K562 (cell line): Measurements from ENCODE around the gene EDRF1. TPM values are rescaled to one million over a fixed set of nuclear protein-coding genes. Genes with fewer than 3 reads are reported as not detected.

Experiments used
- ATAC-seq: fragments of 200-7000 bp; cut with Tn5 transposase; 3 replicates; pipeline ENCODE4 v1.9.1; 2020; ENCODE audit warnings: moderate library complexity
- BruUV-seq: library from RNA; stranded (reverse); fragments of 400-500 nt; replicated peaks from 2 replicates; lab custom pipeline; 2021; lab: Mats Ljungman, UMichigan
- CTCF ChIA-PET: fragments of 300-600 bp; formaldehyde crosslinking; extraction: SDS; loops from one replicate; lab custom pipeline; 2021; ENCODE audit warnings: low intra/inter-chr PET ratio; lab: Yijun Ruan, JAX
- POLR2A ChIA-PET: fragments of 300-600, 350-650 bp; sonication (Branson Sonifier 250); formaldehyde crosslinking; extraction: SDS; loops from one replicate; lab custom pipeline; 2021; ENCODE audit warnings: antibody characterized with exemption, inconsistent platforms; lab: Yijun Ruan, JAX
- DNase-seq, 4 experiments: peaks; one replicate each; pipeline versions ENCODE4 v3.0.0 to v3.0.0-alpha.2; 2011 to 2018; ENCODE audit warnings: low spot score in 3 of 4, mixed read lengths in 3 of 4; ENCODE audit errors: extremely low read depth in 1 of 4
- FAIRE-seq: peaks from 2 replicates; lab custom pipeline; 2011; peaks lifted over from hg19 to GRCh38; lab: Jason Lieb, UNC
- H2AFZ ChIP-seq: 2 replicates; pipeline ENCODE4 v1.6.0; 2011; ENCODE audit warnings: low read depth, low read length, control low read depth, inconsistent platforms
- H3K27ac ChIP-seq: fragments of 200-600 bp; 3 replicates; pipeline ENCODE4 v1.8.0; 2011; ENCODE audit warnings: low read depth, mild to moderate bottlenecking, control low read depth, inconsistent platforms, low read length, moderate library complexity, mixed read lengths; ENCODE audit errors: extremely low read depth
- H3K27me3 ChIP-seq, 2 experiments: fragments of 300-600 bp in 1 of 2; 2 replicates in 1 of 2; 3 replicates in 1 of 2; pipeline versions ENCODE4 v1.6.0 to v1.8.0; 2011; ENCODE audit warnings: inconsistent platforms in 2 of 2, low read length in 2 of 2, mild to moderate bottlenecking in 1 of 2, mixed read lengths in 1 of 2, moderate library complexity in 1 of 2; ENCODE audit not compliant: control insufficient read depth in 2 of 2, insufficient read depth in 2 of 2
- H3K36me3 ChIP-seq: fragments of 300-600 bp; 3 replicates; pipeline ENCODE4 v1.8.0; 2011; ENCODE audit warnings: mild to moderate bottlenecking, low read length, inconsistent platforms; ENCODE audit not compliant: control insufficient read depth, insufficient read depth
- H3K4me1 ChIP-seq, 2 experiments: fragments of 200-600 bp in 1 of 2; replicated peaks in 1 of 2; 2 replicates in 1 of 2; 3 replicates in 1 of 2; pipeline versions ENCODE4 v1.5.1 to v1.8.0; 2011; ENCODE audit warnings: inconsistent platforms in 2 of 2, low read length in 2 of 2, mild to moderate bottlenecking in 1 of 2, mixed read lengths in 1 of 2, moderate library complexity in 1 of 2; ENCODE audit not compliant: control insufficient read depth in 2 of 2, insufficient read depth in 2 of 2
- H3K4me2 ChIP-seq: 2 replicates; pipeline ENCODE4 v1.6.1; 2011; ENCODE audit warnings: low read length, control low read depth, inconsistent platforms, mixed read lengths; ENCODE audit not compliant: insufficient read depth
- H3K4me3 ChIP-seq: fragments of 200-600 bp; sonication (generic), shearing (Covaris generic); 2 replicates; pipeline ENCODE4 v1.5.1; 2016; ENCODE audit warnings: control low read depth, inconsistent platforms
- H3K79me2 ChIP-seq: fragments of 200-600 bp; 3 replicates; pipeline ENCODE4 v1.8.0; 2011; ENCODE audit warnings: low read length, inconsistent platforms; ENCODE audit not compliant: control insufficient read depth, insufficient read depth
- H3K9ac ChIP-seq, 2 experiments: 2 replicates each; pipeline versions ENCODE4 v1.6.0 to v1.6.1; 2011; ENCODE audit warnings: low read depth in 2 of 2, low read length in 2 of 2, control low read depth in 1 of 2, inconsistent platforms in 1 of 2, mild to moderate bottlenecking in 1 of 2, mixed read lengths in 1 of 2; ENCODE audit not compliant: insufficient read depth in 1 of 2
- H3K9me1 ChIP-seq: one replicate; pipeline ENCODE4 v1.6.0; 2011; ENCODE audit warnings: inconsistent platforms, mild to moderate bottlenecking, low read length, moderate library complexity; ENCODE audit not compliant: control insufficient read depth, insufficient read depth
- H3K9me3 ChIP-seq: replicated peaks from 2 replicates; pipeline ENCODE4 v1.5.1; 2011; ENCODE audit warnings: low read depth, low read length, inconsistent platforms; ENCODE audit not compliant: control insufficient read depth, insufficient read depth
- H4K20me1 ChIP-seq: replicated peaks from 2 replicates; pipeline ENCODE4 v1.6.1; 2011; ENCODE audit warnings: low read length, inconsistent platforms, mixed read lengths; ENCODE audit not compliant: control insufficient read depth, insufficient read depth
- FOXK1 ChIP-seq: sonication (generic); formaldehyde crosslinking; IDR thresholded peaks from 2 replicates; pipeline ENCODE4 v1.8.0; 2022; ENCODE audit warnings: missing genetic modification reagents, mild to moderate bottlenecking, borderline replicate concordance
- HDAC1 ChIP-seq, 2 experiments: fragments of 450-650 bp; IDR thresholded peaks; 2 replicates each; pipeline ENCODE4 v1.6.1; 2016 to 2017; ENCODE audit warnings: inconsistent platforms in 1 of 2, mild to moderate bottlenecking in 1 of 2, moderate library complexity in 1 of 2
- JUNB ChIP-seq: fragments of 450-650 bp; formaldehyde crosslinking; conservative IDR thresholded peaks from 2 replicates; pipeline ENCODE4 v1.4.0; 2020; ENCODE audit warnings: mild to moderate bottlenecking
- KAT7 ChIP-seq: sonication (generic); formaldehyde crosslinking; IDR thresholded peaks from 2 replicates; pipeline ENCODE4 v1.8.0; 2022; ENCODE audit warnings: missing genetic modification reagents, mild to moderate bottlenecking, borderline replicate concordance
- MECOM ChIP-seq: fragments of 250-450 bp; sonication (Bioruptor Pico); IDR thresholded peaks from 2 replicates; pipeline ENCODE4 v1.8.0; 2022; ENCODE audit warnings: inconsistent platforms
- MITF ChIP-seq: IDR thresholded peaks from 2 replicates; pipeline ENCODE4 v1.6.1; 2014; ENCODE audit warnings: antibody characterized with exemption
- NCOR1 ChIP-seq: fragments of 450-650 bp; IDR thresholded peaks from 2 replicates; pipeline ENCODE4 v1.6.1; 2016; ENCODE audit warnings: mild to moderate bottlenecking, moderate library complexity
- NFIC ChIP-seq: fragments of 450-650 bp; IDR thresholded peaks from 2 replicates; pipeline ENCODE4 v1.6.1; 2017; ENCODE audit warnings: mild to moderate bottlenecking, inconsistent platforms
- SFPQ ChIP-seq: fragments of 200-400 bp; formaldehyde crosslinking; IDR thresholded peaks from 2 replicates; pipeline ENCODE4 v1.6.1; 2017; ENCODE audit warnings: mild to moderate bottlenecking, low read depth, low read length, moderate library complexity
- SIN3A ChIP-seq, 2 experiments: fragments of 150-350 bp in 1 of 2; IDR thresholded peaks; 2 replicates each; pipeline ENCODE4 v1.6.1; 2011 to 2016; ENCODE audit warnings: borderline replicate concordance in 2 of 2, low read depth in 2 of 2, low read length in 2 of 2, mild to moderate bottlenecking in 2 of 2, moderate library complexity in 2 of 2; ENCODE audit not compliant: control insufficient read depth in 1 of 2
- ZBTB7A ChIP-seq: IDR thresholded peaks from 2 replicates; pipeline ENCODE4 v1.6.1; 2011; ENCODE audit warnings: low read depth, mild to moderate bottlenecking, low read length, moderate library complexity, borderline replicate concordance; ENCODE audit not compliant: control insufficient read depth
- ZNF133 ChIP-seq: fragments of 250-450 bp; sonication (Bioruptor Pico); IDR thresholded peaks from 2 replicates; pipeline ENCODE4 v1.4.0; 2020; ENCODE audit warnings: mild to moderate bottlenecking
- ZNF232 ChIP-seq: sonication (generic); formaldehyde crosslinking; IDR thresholded peaks from 2 replicates; pipeline ENCODE4 v1.8.0; 2022; ENCODE audit warnings: mild to moderate bottlenecking, missing genetic modification reagents
- ZNF431 ChIP-seq: sonication (generic); formaldehyde crosslinking; IDR thresholded peaks from 2 replicates; pipeline ENCODE4 v1.8.0; 2022; ENCODE audit warnings: mild to moderate bottlenecking, missing genetic modification reagents
- WGBS: fragments of 100-300 bp; shearing (Covaris generic); methylation state at CpG from one replicate; pipeline ENCODE4 v1.1.6; 2016; ENCODE audit warnings: low coverage, mixed read lengths; ENCODE audit not compliant: insufficient coverage; ENCODE audit errors: missing lambda C conversion rate; 5-methylcytosine and 5-hydroxymethylcytosine counted together
- in situ Hi-C: fragments of 300-500 bp; cut with MboI; formaldehyde crosslinking; loops from 4 replicates; pipeline ENCODE4 v1.15.0; 2018; ENCODE audit warnings: inconsistent platforms, mixed read lengths
- intact Hi-C: fragments of 100-400 bp; cut with micrococcal nuclease; formaldehyde crosslinking; loops from 2 replicates; pipeline ENCODE4 v1.14.2; 2022
- polyA plus RNA-seq, 8 experiments: library from polyadenylated mRNA; depleted of rRNA in 4 of 8; stranded (reverse) in 5 of 8; unstranded in 3 of 8; fragments of >200 nt; fragmentation: Nextera tagmentation in 2 of 8; fragmentation: Illumina TruSeq in 1 of 8; extraction: Ambion mirVana in 2 of 8; extraction: Trizol in 1 of 8; gene quantifications; 2 replicates each; pipeline versions ENCODE4 v1.2.1 to v1.2.3, GENCODE V29; 2011 to 2014; ENCODE audit warnings: inconsistent platforms in 1 of 8, missing spikeins in 1 of 8
- total RNA-seq, 7 experiments: library from RNA; depleted of rRNA in 6 of 7; stranded (reverse); fragments of >200 nt in 6 of 7; fragmentation: Illumina TruSeq in 2 of 7; extraction: Trizol in 2 of 7; gene quantifications; 2 replicates each; pipeline versions ENCODE4 v1.2.1 to v1.2.3, GENCODE V29; 2011 to 2021; ENCODE audit warnings: low replicate concordance in 1 of 7

Gene EDRF1
- total and polyA plus RNA-seq, 9 of the 15 experiments (the other 6 are each of a cell fraction or from before 2014, with no cell fraction given): 7.6 to 26.0 (median 18.6) TPM

DNA sequence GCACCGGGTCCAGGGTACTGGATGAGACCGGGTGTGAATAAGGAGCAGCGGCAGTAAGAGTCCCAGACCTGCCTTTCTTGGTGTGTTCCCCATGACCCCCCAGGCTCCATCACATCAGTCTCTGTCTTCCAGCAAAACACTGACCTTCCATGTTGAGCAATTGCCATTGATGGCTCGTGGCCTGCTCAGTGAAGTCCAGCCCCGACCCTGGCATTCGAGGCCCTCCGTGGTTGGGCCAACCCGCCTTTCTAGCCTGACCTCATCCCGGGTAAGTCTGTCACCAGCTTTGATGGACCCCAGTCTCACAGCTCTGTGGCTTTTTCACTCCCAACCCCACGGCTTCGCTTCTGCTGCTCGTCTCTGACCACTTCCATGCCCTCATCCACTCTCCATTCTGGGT, 49.7 kb downstream of the EDRF1 start:
- BruUV-seq: no TSS peak
- Histone ChIP-seq H3K9me3 (no peaks in the 10 kb centered on the region), H3K36me3 (peaks cover 12% of the 10 kb centered on the region; the same call in 2 of the 3 replicates), H3K79me2 (no peaks in the 10 kb centered on the region), H3K4me1 (peaks cover 0 to 4% of the 10 kb centered on the region in 2 experiments; a peak in 2 of 5 replicates), H3K4me3 (no peak overlapping the region), H3K27me3 (no peaks in the 10 kb centered on the region), H3K27ac (no peak overlapping the region), H4K20me1 (no peaks in the 10 kb centered on the region), H3K9me1 (no peaks in the 10 kb centered on the region), H2AFZ (no peak overlapping the region), H3K4me2 (no peak overlapping the region), H3K9ac (no peak overlapping the region)
- no peak for ATAC-seq
- WGBS: 71% methylated on average over 9 of the region's 12 CpGs
- in situ Hi-C loops: no loop called here
- intact Hi-C loops: no loop called here
- FAIRE-seq: no peak
- ChIA-PET CTCF (no interaction called here), POLR2A (no interaction called here)
- no peak for DNase-seq
- no peak for TF ChIP-seq MECOM (CRISPR knock-in tag)
- no peak for TF ChIP-seq ZNF133

DNA sequence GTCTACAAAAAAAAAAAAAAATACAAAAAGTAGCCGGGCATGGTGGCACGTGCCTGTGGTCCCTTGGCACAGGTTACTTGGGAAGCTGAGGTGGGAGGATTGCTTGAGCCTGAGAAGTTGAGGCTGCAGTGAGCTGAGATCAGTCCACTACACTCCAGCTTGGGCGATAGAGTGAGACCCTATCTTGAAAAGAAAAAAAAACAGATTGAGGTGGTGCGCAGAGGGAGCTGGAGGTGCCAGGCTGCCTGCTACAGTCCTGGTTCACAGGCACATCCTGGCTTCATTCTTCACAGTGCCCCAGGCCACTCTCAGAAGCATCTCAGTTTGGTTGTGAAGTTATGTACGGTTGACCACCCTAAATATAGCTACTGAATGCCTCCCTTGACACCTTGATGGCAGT, 51.3 kb downstream of the EDRF1 start:
- POLR2A ChIA-PET: interaction anchor here (0.6 to 0.8 kb wide), 2 partner anchors 13 to 58 kb away, joined by 3 read pairs; no protein-coding TSS in a partner anchor
- no peaks in the 10 kb centered on the region for H3K9me1 ChIP-seq
- in situ Hi-C loops: no loop called here
- DNase-seq: no peak
- no peaks in the 10 kb centered on the region for H3K79me2 ChIP-seq
- no peak overlapping the region for H2AFZ ChIP-seq
- CTCF ChIA-PET: no interaction called here
- FAIRE-seq: no peak
- 0 out of 3 replicates have a peak, but pooled peaks cover 3% of the 10 kb centered on the region for H3K36me3 ChIP-seq
- WGBS: 33% methylated on average over 3 of the region's 5 CpGs
- no peaks in the 10 kb centered on the region for H3K27me3 ChIP-seq
- no peaks in the 10 kb centered on the region for H3K9me3 ChIP-seq
- no peak overlapping the region for H3K4me3 ChIP-seq
- H3K27ac ChIP-seq: no peak overlapping the region
- H4K20me1 ChIP-seq: no peaks in the 10 kb centered on the region
- peaks cover 0 to 13% of the 10 kb centered on the region in 2 experiments; a peak in 2 of 5 replicates for H3K4me1 ChIP-seq
- ATAC-seq: no peak
- intact Hi-C loops: no loop called here
- no peak overlapping the region for H3K9ac ChIP-seq
- H3K4me2 ChIP-seq: no peak overlapping the region
- no TSS peak for BruUV-seq
- TF ChIP-seq NCOR1: no peak
- no peak for TF ChIP-seq MITF
- no peak for TF ChIP-seq SFPQ
- TF ChIP-seq ZBTB7A: no peak
- TF ChIP-seq FOXK1 (CRISPR knock-in tag): no peak
- TF ChIP-seq JUNB: no peak
- no peak for TF ChIP-seq KAT7 (CRISPR knock-in tag)
- no peak for TF ChIP-seq SIN3A (IDR thresholded peaks at IDR 0.05; ENCODE audit: borderline replicate concordance in 2 of 2, control insufficient read depth in 1 of 2, low read depth in 2 of 2, low read length in 2 of 2)
- no peak for TF ChIP-seq ZNF431 (CRISPR knock-in tag)
- TF ChIP-seq NFIC: no peak
- TF ChIP-seq HDAC1 (IDR thresholded peaks at IDR 0.05): no peak
- TF ChIP-seq ZNF232 (CRISPR knock-in tag): no peak
